Parathyroid adenoma (tissue), 2 donors: ENCODE measurements around the gene PLEK2.
A peak's percentile ranks its signal among the peaks of the same experiment; 100 is the strongest.

Experiments used
- H2AFZ ChIP-seq: fragments of 300-600 bp; sonication (generic); one replicate; pipeline ENCODE4 v1.7.0; 2017; ENCODE audit warnings: antibody characterized with exemption, mild to moderate bottlenecking
- H3K27ac ChIP-seq: fragments of 300-600 bp; sonication (generic); one replicate; pipeline ENCODE4 v1.7.0; 2017
- H3K27me3 ChIP-seq: fragments of 300-600 bp; sonication (generic); one replicate; pipeline ENCODE4 v1.7.0; 2017; ENCODE audit warnings: low read length; ENCODE audit not compliant: control insufficient read depth, insufficient read depth
- H3K36me3 ChIP-seq: fragments of 300-600 bp; sonication (generic); one replicate; pipeline ENCODE4 v1.7.0; 2017; ENCODE audit warnings: low read length; ENCODE audit not compliant: control insufficient read depth, insufficient read depth
- H3K4me1 ChIP-seq: fragments of 300-600 bp; sonication (generic); one replicate; pipeline ENCODE4 v1.7.0; 2017; ENCODE audit warnings: control low read depth
- H3K4me2 ChIP-seq: fragments of 300-600 bp; sonication (generic); one replicate; pipeline ENCODE4 v1.7.0; 2017; ENCODE audit warnings: low read length
- H3K4me3 ChIP-seq: fragments of 300-600 bp; sonication (generic); one replicate; pipeline ENCODE4 v1.7.0; 2017; ENCODE audit warnings: low read depth, low read length
- H3K79me2 ChIP-seq: fragments of 300-600 bp; sonication (generic); one replicate; pipeline ENCODE4 v1.7.0; 2017; ENCODE audit warnings: control low read depth
- H3K9ac ChIP-seq: fragments of 300-600 bp; sonication (generic); one replicate; pipeline ENCODE4 v1.7.0; 2017; ENCODE audit warnings: mild to moderate bottlenecking
- H3K9me3 ChIP-seq: fragments of 300-600 bp; sonication (generic); one replicate; pipeline ENCODE4 v1.7.0; 2017; ENCODE audit warnings: low read length; ENCODE audit not compliant: control insufficient read depth
- TF ChIP-seq, protein P1 (sequence below): fragments of 300-600 bp; sonication (generic); IDR thresholded peaks from one replicate; pipeline ENCODE4 v1.7.0; 2017; ENCODE audit warnings: antibody characterized with exemption, mild to moderate bottlenecking
- donor health status: primary hyperparathyroidism.

PLEK2 gene

GRCh38 chr14:67420102-67420739 lies 8.3 kb upstream of the PLEK2 start:
- Histone ChIP-seq H3K9ac (no peak overlapping the region), H3K27me3 (no peaks in the 10 kb centered on the region), H2AFZ (no peak overlapping the region), H3K4me2 (no peak overlapping the region), H3K27ac (no peak overlapping the region), H3K9me3 (no peaks in the 10 kb centered on the region), H3K4me3 (no peak overlapping the region), H3K79me2 (no peaks in the 10 kb centered on the region), H3K36me3 (no peaks in the 10 kb centered on the region), H3K4me1 (no peaks in the 10 kb centered on the region)
- TF ChIP-seq, protein P1, sequence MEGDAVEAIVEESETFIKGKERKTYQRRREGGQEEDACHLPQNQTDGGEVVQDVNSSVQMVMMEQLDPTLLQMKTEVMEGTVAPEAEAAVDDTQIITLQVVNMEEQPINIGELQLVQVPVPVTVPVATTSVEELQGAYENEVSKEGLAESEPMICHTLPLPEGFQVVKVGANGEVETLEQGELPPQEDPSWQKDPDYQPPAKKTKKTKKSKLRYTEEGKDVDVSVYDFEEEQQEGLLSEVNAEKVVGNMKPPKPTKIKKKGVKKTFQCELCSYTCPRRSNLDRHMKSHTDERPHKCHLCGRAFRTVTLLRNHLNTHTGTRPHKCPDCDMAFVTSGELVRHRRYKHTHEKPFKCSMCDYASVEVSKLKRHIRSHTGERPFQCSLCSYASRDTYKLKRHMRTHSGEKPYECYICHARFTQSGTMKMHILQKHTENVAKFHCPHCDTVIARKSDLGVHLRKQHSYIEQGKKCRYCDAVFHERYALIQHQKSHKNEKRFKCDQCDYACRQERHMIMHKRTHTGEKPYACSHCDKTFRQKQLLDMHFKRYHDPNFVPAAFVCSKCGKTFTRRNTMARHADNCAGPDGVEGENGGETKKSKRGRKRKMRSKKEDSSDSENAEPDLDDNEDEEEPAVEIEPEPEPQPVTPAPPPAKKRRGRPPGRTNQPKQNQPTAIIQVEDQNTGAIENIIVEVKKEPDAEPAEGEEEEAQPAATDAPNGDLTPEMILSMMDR = peak; percentile 18

DNA sequence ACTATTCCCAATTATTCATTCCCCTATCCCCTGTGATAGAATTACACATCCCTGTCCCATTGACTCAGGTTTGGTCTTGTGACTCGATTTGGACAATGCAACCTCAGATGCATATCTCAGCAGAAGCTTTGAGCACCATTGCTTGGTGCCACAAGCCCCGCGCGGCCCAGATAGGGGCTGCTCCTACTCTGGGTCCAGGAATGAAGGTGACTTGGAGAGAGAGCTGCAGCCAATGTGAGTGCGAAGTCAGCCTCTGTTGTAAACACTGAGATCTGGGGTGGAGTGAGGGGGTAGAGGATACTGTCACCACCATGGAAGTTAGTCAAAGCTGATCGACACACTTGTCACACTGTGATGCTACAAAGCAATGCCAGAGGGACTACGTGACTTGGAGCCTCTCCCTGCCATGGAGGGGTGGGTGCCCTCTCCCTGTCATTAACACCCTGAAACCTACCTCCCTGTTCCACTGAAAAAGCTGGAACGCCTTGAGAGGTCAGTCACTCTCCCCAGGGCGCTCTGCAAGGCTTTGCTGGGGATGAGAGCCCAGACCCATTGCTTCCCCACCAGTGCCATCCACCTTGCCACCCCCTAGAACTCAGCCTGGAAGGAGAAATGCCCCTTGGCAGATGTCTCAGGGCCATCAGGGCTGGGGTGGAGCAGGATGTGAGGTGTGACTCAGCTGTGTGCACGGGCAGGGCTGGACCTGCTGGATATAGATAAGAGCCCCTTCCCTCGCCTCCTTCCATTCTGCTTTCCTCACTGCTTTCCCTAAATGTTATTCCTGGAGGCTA lies 6.6 kb upstream of the PLEK2 start:
- H2AFZ ChIP-seq = no peak overlapping the region
- no peak overlapping the region for H3K4me2 ChIP-seq
- no peaks in the 10 kb centered on the region for H3K27me3 ChIP-seq
- H3K9ac ChIP-seq = no peak overlapping the region
- no peaks in the 10 kb centered on the region for H3K79me2 ChIP-seq
- no peak overlapping the region for H3K27ac ChIP-seq
- TF ChIP-seq, protein P1 = no peak
- no peaks in the 10 kb centered on the region for H3K4me1 ChIP-seq
- no peaks in the 10 kb centered on the region for H3K36me3 ChIP-seq
- H3K4me3 ChIP-seq = no peak overlapping the region
- H3K9me3 ChIP-seq = no peaks in the 10 kb centered on the region

GRCh38 chr14:67417633-67418032 lies 5.7 kb upstream of the PLEK2 start:
- no peaks in the 10 kb centered on the region for H3K27me3 ChIP-seq
- H3K79me2 ChIP-seq = no peaks in the 10 kb centered on the region
- TF ChIP-seq, protein P1 = no peak
- no peaks in the 10 kb centered on the region for H3K4me1 ChIP-seq
- no peaks in the 10 kb centered on the region for H3K36me3 ChIP-seq
- no peak overlapping the region for H2AFZ ChIP-seq
- no peak overlapping the region for H3K9ac ChIP-seq
- no peaks in the 10 kb centered on the region for H3K9me3 ChIP-seq
- no peak overlapping the region for H3K4me3 ChIP-seq
- no peak overlapping the region for H3K27ac ChIP-seq
- no peak overlapping the region for H3K4me2 ChIP-seq

DNA sequence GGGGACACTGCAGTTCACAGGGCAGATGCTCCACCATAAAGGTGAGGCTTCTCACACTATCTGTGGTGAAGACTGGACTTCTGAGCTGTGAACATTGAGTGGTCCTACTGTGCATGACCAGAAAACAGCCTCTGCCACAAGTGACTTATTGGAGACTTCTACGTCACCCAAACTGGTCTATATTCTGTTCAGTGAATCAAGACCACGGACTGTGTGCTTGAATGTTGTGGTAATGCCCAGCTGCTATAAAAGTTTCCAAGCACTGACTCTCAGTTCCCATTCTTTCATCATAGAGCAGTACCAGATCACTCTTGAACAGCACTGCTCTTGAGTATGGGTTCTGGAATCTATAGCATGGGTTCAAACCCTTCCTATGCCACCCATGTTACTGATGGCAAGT lies 4.8 kb upstream of the PLEK2 start:
- Histone ChIP-seq H3K9ac (no peak overlapping the region), H3K9me3 (no peaks in the 10 kb centered on the region), H3K36me3 (no peaks in the 10 kb centered on the region), H3K27ac (no peak overlapping the region), H3K4me1 (no peaks in the 10 kb centered on the region), H2AFZ (peak overlapping the region; percentile 59), H3K4me3 (no peak overlapping the region), H3K4me2 (no peak overlapping the region), H3K79me2 (no peaks in the 10 kb centered on the region), H3K27me3 (no peaks in the 10 kb centered on the region)
- TF ChIP-seq, protein P1 = no peak
